Measurements from ENCODE around the gene VAV2. TPM values are rescaled to one million over a fixed set of nuclear protein-coding genes. Genes with fewer than 3 reads are reported as not detected.

Gene VAV2
- total and polyA plus RNA-seq, 2 of the 4 experiments (the other 2 are of a cell fraction): 10.8 to 13.4 TPM

DNA sequence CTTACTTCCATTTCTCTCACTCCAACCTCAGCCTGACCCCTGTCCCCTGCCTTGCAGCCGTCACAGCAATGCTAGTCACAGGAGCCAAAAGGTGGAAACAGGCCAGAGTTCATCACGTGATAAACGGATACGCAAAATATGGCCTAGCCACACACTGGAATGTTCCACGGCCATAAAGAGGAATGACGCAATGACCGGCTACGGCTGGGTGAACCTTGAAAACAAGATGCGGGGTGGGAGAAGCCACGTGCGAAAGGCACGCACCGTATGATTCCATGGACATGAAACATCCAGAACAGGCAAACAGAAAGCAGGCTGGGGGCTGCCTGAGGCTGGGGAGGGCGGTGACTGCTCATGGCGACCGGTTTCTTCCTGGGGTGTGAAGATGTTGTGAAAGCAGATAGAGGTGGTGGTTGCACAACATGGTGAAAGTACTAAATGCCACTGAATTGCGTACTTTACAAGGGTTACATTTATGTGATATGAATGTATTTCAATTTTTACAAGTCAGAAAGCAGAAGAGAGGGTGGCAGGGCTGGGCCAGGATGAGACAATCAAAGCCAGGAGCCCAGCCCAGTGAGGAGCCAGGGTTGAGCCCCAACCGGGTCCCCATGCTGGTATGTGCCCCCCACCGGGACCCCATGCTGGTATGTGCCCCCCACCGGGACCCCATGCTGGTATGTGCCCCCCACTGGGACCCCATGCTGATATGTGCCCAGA is 136.2 kb downstream of the VAV2 start:
- Histone ChIP-seq H3K4me1 (ENCODE audit: control insufficient read depth, insufficient read depth, low read length) (peaks cover 12% of the 10 kb centered on the region), H4K20me1 (ENCODE audit: insufficient read depth, low read length) (peaks cover 8% of the 10 kb centered on the region; the same call in 1 of the 2 replicates), H4K8ac (ENCODE audit: low read depth in 2 of 2, low read length in 2 of 2) (peak overlapping the region in 1 of 2 experiments; percentile 16; a peak in 3 of 4 replicates), H3K9ac (ENCODE audit: low read depth, low read length) (no peak overlapping the region), H3K79me1 (ENCODE audit: low read depth in 1 of 2, low read length in 2 of 2) (peaks cover 13 to 56% of the 10 kb centered on the region in 2 experiments), H3K9me3 (ENCODE audit: control insufficient read depth, insufficient read depth, low read length) (no peaks in the 10 kb centered on the region), H3K18ac (ENCODE audit: low read depth, low read length) (peak overlapping the region; percentile 4; the same call in 1 of the 2 replicates), H2AK5ac (ENCODE audit: low read depth, low read length) (peak overlapping the region; percentile 18; the same call in 1 of the 2 replicates), H2BK120ac (ENCODE audit: low read depth, low read length) (peak overlapping the region; percentile 55), H2BK20ac (ENCODE audit: low read depth, low read length) (peak overlapping the region; percentile 27; the same call in 1 of the 2 replicates), H2AK9ac (replicated peaks; ENCODE audit: low read depth, low read length, poor library complexity) (peak overlapping the region; percentile 12), H2BK15ac (ENCODE audit: low read depth, low read length) (no peak overlapping the region; the same call in 2 of the 3 replicates), H3K23ac (ENCODE audit: low read depth, low read length) (peak overlapping the region; percentile 21; the same call in 1 of the 2 replicates), H3K4me2 (ENCODE audit: low read depth, low read length) (peak overlapping the region; percentile 3), H3K4ac (ENCODE audit: low read depth, low read length) (peak overlapping the region; percentile 6), H3K14ac (replicated peaks; ENCODE audit: low read depth, low read length) (0 out of 2 replicates have a peak overlapping the region, but pooled peaks have one; percentile 26), H4K5ac (ENCODE audit: low read depth, low read length) (peak overlapping the region; percentile 0; the same call in 1 of the 2 replicates), H3K27me3 (ENCODE audit: control insufficient read depth, insufficient read depth, low read length) (no peaks in the 10 kb centered on the region), H3K27ac (ENCODE audit: insufficient read depth, low read length) (peak overlapping the region; percentile 53; the same call in 1 of the 2 replicates), H2BK5ac (ENCODE audit: low read depth, low read length, poor library complexity, severe bottlenecking) (peak overlapping the region; percentile 14), H3K9me1 (ENCODE audit: insufficient read depth, low read length) (peaks cover 20% of the 10 kb centered on the region), H3K36me3 (ENCODE audit: control insufficient read depth, insufficient read depth, low read length) (peaks cover 5% of the 10 kb centered on the region; the same call in 1 of the 2 replicates), H3K4me3 (ENCODE audit: insufficient read depth, low read depth, low read length) (no peak overlapping the region), H2AFZ (replicated peaks; ENCODE audit: low read length, poor library complexity) (peak overlapping the region; percentile 68), H4K91ac (ENCODE audit: insufficient read depth, low read depth, low read length) (peak overlapping the region; percentile 68), H3K56ac (ENCODE audit: extremely low read depth, insufficient read depth, low read length) (no peak overlapping the region)
- BruUV-seq (replicated peaks): no TSS peak
- POLR2A ChIA-PET (ENCODE audit: unreplicated experiment): no interaction called here
- ATAC-seq (ENCODE audit: low read depth): peak; percentile 74
- intact Hi-C loops (cut with micrococcal nuclease) (no loop called here), in situ Hi-C loops (cut with MboI; ENCODE audit: low sequenced_read_pairs) (no loop called here), dilution Hi-C loops (cut with HindIII; ENCODE audit: low sequenced_read_pairs, unreplicated experiment) (no loop called here)
- DNase-seq: peak; percentile 87
- CTCF ChIA-PET: no interaction called here
- TF ChIP-seq MAZ (IDR thresholded peaks at IDR 0.05; ENCODE audit: borderline replicate concordance, low read depth, low read length) (peak; percentile 69; the same call in 1 of the 2 replicates), POLR2A (IDR thresholded peaks at IDR 0.05; ENCODE audit: low read depth, low read length) (no peak), MXI1 (IDR thresholded peaks at IDR 0.05; ENCODE audit: borderline replicate concordance, low read depth, low read length) (0 out of 2 replicates have a peak, but pooled peaks have one; percentile 30), NFE2L2 (IDR thresholded peaks at IDR 0.05; ENCODE audit: low read depth, low read length) (no peak), RAD21 (IDR thresholded peaks at IDR 0.05; ENCODE audit: low read length) (no peak), BHLHE40 (IDR thresholded peaks at IDR 0.05; ENCODE audit: low read depth, low read length) (peak; percentile 87), CEBPB (IDR thresholded peaks at IDR 0.05; ENCODE audit: low read depth, low read length) (peak; percentile 92), MAFK (IDR thresholded peaks at IDR 0.05; ENCODE audit: low read depth, low read length) (no peak), SMC3 (IDR thresholded peaks at IDR 0.05; ENCODE audit: low read depth, low read length) (no peak)
- TF ChIP-seq, protein P1, sequence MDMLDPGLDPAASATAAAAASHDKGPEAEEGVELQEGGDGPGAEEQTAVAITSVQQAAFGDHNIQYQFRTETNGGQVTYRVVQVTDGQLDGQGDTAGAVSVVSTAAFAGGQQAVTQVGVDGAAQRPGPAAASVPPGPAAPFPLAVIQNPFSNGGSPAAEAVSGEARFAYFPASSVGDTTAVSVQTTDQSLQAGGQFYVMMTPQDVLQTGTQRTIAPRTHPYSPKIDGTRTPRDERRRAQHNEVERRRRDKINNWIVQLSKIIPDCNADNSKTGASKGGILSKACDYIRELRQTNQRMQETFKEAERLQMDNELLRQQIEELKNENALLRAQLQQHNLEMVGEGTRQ (IDR thresholded peaks at IDR 0.05; ENCODE audit: low read depth, low read length): peak; percentile 83
- WGBS, 2 experiments (ENCODE audit: extremely low coverage in 2 of 2, insufficient read length in 1 of 2): 68% methylated on average over 12 of the region's 20 CpGs; no CpG with 5 or more reads in 1 of the 2 experiments
